Osteocyte (in vitro differentiated cells): ENCODE results near the gene HSFY1. TPM values are rescaled to one million over a fixed set of nuclear protein-coding genes. Genes with fewer than 3 reads are reported as not detected.
"Not testable (repeated sequence)": the region's sequence is repeated elsewhere in the genome, so short reads cannot be mapped to it uniquely, and the experiment has no call there.

Source experiments
- DNase-seq: peaks from one replicate; pipeline ENCODE4 v3.0.0; 2021; ENCODE audit warnings: mixed read lengths; ENCODE audit not compliant: unreplicated experiment; ENCODE audit errors: extremely low spot score
- H3K27ac Mint-ChIP-seq: one replicate; pipeline ENCODE4 v1.8.0; 2021; ENCODE audit warnings: mild to moderate bottlenecking, mixed read lengths; ENCODE audit not compliant: unreplicated experiment
- H3K27me3 Mint-ChIP-seq: one replicate; pipeline ENCODE4 v1.8.0; 2021; ENCODE audit warnings: mixed read lengths; ENCODE audit not compliant: unreplicated experiment
- H3K36me3 Mint-ChIP-seq: one replicate; pipeline ENCODE4 v1.8.0; 2021; ENCODE audit warnings: mixed read lengths; ENCODE audit not compliant: unreplicated experiment
- H3K4me1 Mint-ChIP-seq: one replicate; pipeline ENCODE4 v1.8.0; 2021; ENCODE audit warnings: mixed read lengths; ENCODE audit not compliant: unreplicated experiment
- H3K4me3 Mint-ChIP-seq: one replicate; pipeline ENCODE4 v1.8.0; 2021; ENCODE audit warnings: mild to moderate bottlenecking, moderate library complexity, mixed read lengths; ENCODE audit not compliant: unreplicated experiment
- H3K9me3 Mint-ChIP-seq: one replicate; pipeline ENCODE4 v1.8.0; 2021; ENCODE audit warnings: mixed read lengths; ENCODE audit not compliant: unreplicated experiment
- long read RNA-seq: library from polyadenylated mRNA; unstranded; transcript quantifications from one replicate; pipeline ENCODE4 v2.0.0, GENCODE V29; 2021
- total RNA-seq: library from RNA; stranded (reverse); gene quantifications from 2 replicates; pipeline ENCODE4 v1.2.1, GENCODE V29; 2021

Gene HSFY1
- not detected in 2 replicates for total RNA-seq
- long read RNA-seq: 0 reads

- not testable (repeated sequence) for H3K27ac Mint-ChIP-seq, H3K4me3 Mint-ChIP-seq
These were observed at the start of gene HSFY1 for GRCh38 chrY:18546420-18546819. Gene HSFY1, plus strand, starts transcription at chrY:18546720. Its CDS starts 68 bp downstream, at chrY:18546788.

GRCh38 chrY:18504266-18504665 is 42.3 kb upstream of the HSFY1 start:
- not testable (repeated sequence) for H3K4me3 Mint-ChIP-seq, H3K9me3 Mint-ChIP-seq, H3K27ac Mint-ChIP-seq, H3K4me1 Mint-ChIP-seq, DNase-seq, H3K27me3 Mint-ChIP-seq, H3K36me3 Mint-ChIP-seq

More at GRCh38 chrY:18546420-18546819, at the start of gene HSFY1:
- H3K36me3 Mint-ChIP-seq, H3K4me1 Mint-ChIP-seq, DNase-seq, H3K27me3 Mint-ChIP-seq, H3K9me3 Mint-ChIP-seq: not testable (repeated sequence)

- not testable (repeated sequence) for H3K27me3 Mint-ChIP-seq
These were observed 15.4 kb upstream of the HSFY1 start for GRCh38 chrY:18530995-18531655.

GRCh38 chrY:18538952-18539351 is 7.6 kb upstream of the HSFY1 start:
- not testable (repeated sequence) for H3K4me1 Mint-ChIP-seq, H3K9me3 Mint-ChIP-seq, H3K36me3 Mint-ChIP-seq, DNase-seq, H3K4me3 Mint-ChIP-seq, H3K27me3 Mint-ChIP-seq, H3K27ac Mint-ChIP-seq

More at GRCh38 chrY:18530995-18531655, 15.4 kb upstream of the HSFY1 start:
- not testable (repeated sequence) for H3K27ac Mint-ChIP-seq, H3K4me3 Mint-ChIP-seq, DNase-seq, H3K36me3 Mint-ChIP-seq, H3K9me3 Mint-ChIP-seq, H3K4me1 Mint-ChIP-seq

- not testable (repeated sequence) for H3K9me3 Mint-ChIP-seq, H3K27ac Mint-ChIP-seq
These were observed 6.6 kb downstream of the HSFY1 start for GRCh38 chrY:18553132-18553531.

GRCh38 chrY:18565915-18566314 is 19.4 kb downstream of the HSFY1 start:
- H3K4me3 Mint-ChIP-seq, H3K27me3 Mint-ChIP-seq, H3K36me3 Mint-ChIP-seq, H3K4me1 Mint-ChIP-seq, H3K27ac Mint-ChIP-seq, DNase-seq, H3K9me3 Mint-ChIP-seq: not testable (repeated sequence)

More at GRCh38 chrY:18553132-18553531, 6.6 kb downstream of the HSFY1 start:
- H3K36me3 Mint-ChIP-seq, H3K27me3 Mint-ChIP-seq, H3K4me1 Mint-ChIP-seq, DNase-seq, H3K4me3 Mint-ChIP-seq: not testable (repeated sequence)

Other genes with a start within 250 kb of the HSFY1 start
- gene HSFY2, start 227.0 kb downstream of the HSFY1 start, total RNA-seq: not detected in 2 replicates